ENCODE data around the gene ACTG2. TPM values are rescaled to one million over a fixed set of nuclear protein-coding genes. Genes with fewer than 3 reads are reported as not detected.

Gene ACTG2
- total RNA-seq (1 to 10 TPM in 1 of 2 donors, under 1 TPM in 1; 0.89 to 7.7 TPM), polyA plus RNA-seq (1 to 10 TPM in 1 of 2 donors, under 1 TPM in 1; 0.46 to 9.0 TPM)

- H3K9ac ChIP-seq (ENCODE audit: low read depth in 1 of 2, low read length in 2 of 2), result no peak within 1 kb of the TSS
- no peaks in the 10 kb centered on the region for H3K9me3 ChIP-seq (ENCODE audit: control insufficient read depth in 4 of 4, low read length in 3 of 4)
- no peaks in the 10 kb centered on the region for H3K27me3 ChIP-seq (ENCODE audit: control insufficient read depth in 4 of 4, insufficient read depth in 4 of 4, low read length in 3 of 4)
- no peaks in the 10 kb centered on the region for H3K4me1 ChIP-seq (ENCODE audit: control insufficient read depth in 4 of 4, insufficient read depth in 4 of 4, low read length in 3 of 4)
- no peak within 1 kb of the TSS for H3K27ac ChIP-seq (ENCODE audit: low read depth in 1 of 2, low read length in 2 of 2)
- no peak within 1 kb of the TSS for H3K4me3 ChIP-seq (ENCODE audit: low read depth in 1 of 3, low read length in 3 of 3)
- TF ChIP-seq FOXA1 (IDR thresholded peaks at IDR 0.05), result no peak
- no peak for TF ChIP-seq ZBTB33 (IDR thresholded peaks at IDR 0.05)
- TF ChIP-seq JUND (IDR thresholded peaks at IDR 0.05), result no peak
- TF ChIP-seq FOXA2 (IDR thresholded peaks at IDR 0.05), result no peak
- no peak for TF ChIP-seq NR2F2 (IDR thresholded peaks at IDR 0.05)
- no peak for TF ChIP-seq HNF4A (conservative IDR thresholded peaks at IDR 0.05)
- no peak for TF ChIP-seq EGR1 (IDR thresholded peaks at IDR 0.05; ENCODE audit: low read depth in 2 of 2)
- no peak for TF ChIP-seq RAD21 (IDR thresholded peaks at IDR 0.05)
- no peak for TF ChIP-seq GABPA (IDR thresholded peaks at IDR 0.05 in 1 of 2, conservative IDR thresholded peaks at IDR 0.05 in 1 of 2)
- TF ChIP-seq CTCF (IDR thresholded peaks at IDR 0.05; ENCODE audit: low read depth, low read length, missing input control), result no peak
- TF ChIP-seq SP1 (IDR thresholded peaks at IDR 0.05), result no peak
- DNase-seq (ENCODE audit: low spot score), result no peak
- 86% methylated on average over 15 of the region's 15 CpGs for WGBS
- no peaks in the 10 kb centered on the region for H3K36me3 ChIP-seq (ENCODE audit: control insufficient read depth in 4 of 4, insufficient read depth in 3 of 4, low read depth in 1 of 4, low read length in 3 of 4)
Measured at GRCh38 chr2:73892631-73893329, at the start of gene ACTG2. TSS of gene ACTG2 (plus strand) at chr2:73893008. CDS start at chr2:73901312, 8,304 bp downstream.

GRCh38 chr2:73844087-73844486, 48.7 kb upstream of the ACTG2 start:
- peaks cover 0 to 9% (median 3%) of the 10 kb centered on the region in 4 donors for H3K4me1 ChIP-seq (ENCODE audit: control insufficient read depth in 4 of 4, insufficient read depth in 4 of 4, low read length in 3 of 4)
- 65% methylated on average over 2 of the region's 2 CpGs for WGBS
- no peaks in the 10 kb centered on the region for H3K9me3 ChIP-seq (ENCODE audit: control insufficient read depth in 4 of 4, low read length in 3 of 4)
- H3K4me3 ChIP-seq (ENCODE audit: low read depth in 1 of 3, low read length in 3 of 3), result no peak overlapping the region
- TF ChIP-seq FOXA2 (IDR thresholded peaks at IDR 0.05), result no peak
- TF ChIP-seq ATF3 (IDR thresholded peaks at IDR 0.05), result no peak
- no peak for TF ChIP-seq JUND (IDR thresholded peaks at IDR 0.05)
- no peak for TF ChIP-seq FOXA1 (IDR thresholded peaks at IDR 0.05)
- no peak for DNase-seq (ENCODE audit: low spot score)
- no peak overlapping the region for H3K27ac ChIP-seq (ENCODE audit: low read depth in 1 of 2, low read length in 2 of 2)
- H3K9ac ChIP-seq (ENCODE audit: low read depth in 1 of 2, low read length in 2 of 2), result no peak overlapping the region
- H3K36me3 ChIP-seq (ENCODE audit: control insufficient read depth in 4 of 4, insufficient read depth in 3 of 4, low read depth in 1 of 4, low read length in 3 of 4), result peaks cover 1 to 38% (median 26%) of the 10 kb centered on the region in 4 donors
- no peaks in the 10 kb centered on the region for H3K27me3 ChIP-seq (ENCODE audit: control insufficient read depth in 4 of 4, insufficient read depth in 4 of 4, low read length in 3 of 4)

GRCh38 chr2:73850009-73850408, 42.8 kb upstream of the ACTG2 start:
- 92% methylated on average over 2 of the region's 2 CpGs for WGBS
- H3K27ac ChIP-seq (ENCODE audit: low read depth in 1 of 2, low read length in 2 of 2), result no peak overlapping the region
- no peak for TF ChIP-seq FOXA1 (IDR thresholded peaks at IDR 0.05)
- H3K27me3 ChIP-seq (ENCODE audit: control insufficient read depth in 4 of 4, insufficient read depth in 4 of 4, low read length in 3 of 4), result no peaks in the 10 kb centered on the region
- H3K4me3 ChIP-seq (ENCODE audit: low read depth in 1 of 3, low read length in 3 of 3), result no peak overlapping the region
- no peak for DNase-seq (ENCODE audit: low spot score)
- H3K9me3 ChIP-seq (ENCODE audit: control insufficient read depth in 4 of 4, low read length in 3 of 4), result no peaks in the 10 kb centered on the region
- no peaks in the 10 kb centered on the region for H3K4me1 ChIP-seq (ENCODE audit: control insufficient read depth in 4 of 4, insufficient read depth in 4 of 4, low read length in 3 of 4)
- H3K36me3 ChIP-seq (ENCODE audit: control insufficient read depth in 4 of 4, insufficient read depth in 3 of 4, low read depth in 1 of 4, low read length in 3 of 4), result peaks cover 8 to 78% (median 58%) of the 10 kb centered on the region in 4 donors
- H3K9ac ChIP-seq (ENCODE audit: low read depth in 1 of 2, low read length in 2 of 2), result no peak overlapping the region
